A549 (cell line): ENCODE results near the gene MYPOP. TPM values are rescaled to one million over a fixed set of nuclear protein-coding genes. Genes with fewer than 3 reads are reported as not detected.

Experiments used
- ATAC-seq, 2 experiments: fragments of 200-7000 bp in 1 of 2; fragments of >200 bp in 1 of 2; cut with Nextera tagmentation in 1 of 2; cut with Tn5 transposase in 1 of 2; 3 replicates each; pipeline versions ENCODE4 v1.8.0 to v1.9.1; 2018 to 2020; ENCODE audit warnings: mild to moderate bottlenecking in 1 of 2, moderate library complexity in 1 of 2
- CTCF ChIA-PET: fragments of 300-600 bp; sonication (Branson Sonifier 250); formaldehyde crosslinking; extraction: SDS; loops from one replicate; lab custom pipeline; 2021; ENCODE audit warnings: antibody characterized with exemption, inconsistent platforms; lab: Yijun Ruan, JAX
- POLR2A ChIA-PET: fragments of 350-600 bp; formaldehyde crosslinking; extraction: SDS; loops from one replicate; lab custom pipeline; 2021; ENCODE audit warnings: antibody characterized with exemption, inconsistent platforms; lab: Yijun Ruan, JAX
- DNase-seq, 2 experiments: peaks; one replicate each; pipeline versions ENCODE4 v3.0.0 to v3.0.0-alpha.2; 2011 to 2016; ENCODE audit warnings: low read depth in 1 of 2, low spot score in 1 of 2
- FAIRE-seq: peaks from 2 replicates; lab custom pipeline; 2011; peaks lifted over from hg19 to GRCh38; lab: Jason Lieb, UNC
- H3K27ac ChIP-seq, 2 experiments: fragments of >200 bp; sonication (Bioruptor Twin); formaldehyde crosslinking; 3 replicates each; pipeline ENCODE4 v1.5.1; 2016 to 2017
- H3K4me1 ChIP-seq: fragments of >200 bp; sonication (Bioruptor Twin); formaldehyde crosslinking; 3 replicates; pipeline ENCODE4 v1.6.1; 2016
- H3K4me2 ChIP-seq: fragments of >200 bp; sonication (Bioruptor Twin); formaldehyde crosslinking; 3 replicates; pipeline ENCODE4 v1.6.1; 2016
- H3K4me3 ChIP-seq: fragments of >200 bp; sonication (Bioruptor Twin); formaldehyde crosslinking; 3 replicates; pipeline ENCODE4 v1.5.1; 2016
- H3K9me3 ChIP-seq: fragments of >200 bp; sonication (Bioruptor Twin); formaldehyde crosslinking; 3 replicates; pipeline ENCODE4 v1.6.1; 2016
- CHD4 ChIP-seq: fragments of 200-600 bp; sonication (generic); IDR thresholded peaks from 2 replicates; pipeline ENCODE4 v1.6.1; 2016; ENCODE audit warnings: antibody characterized with exemption, mild to moderate bottlenecking, borderline replicate concordance
- CTCF ChIP-seq: fragments of >200 bp; sonication (Bioruptor Twin); formaldehyde crosslinking; IDR thresholded peaks from 3 replicates; pipeline ENCODE4 v1.5.1; 2016
- ESRRA ChIP-seq: fragments of 150-350 bp; IDR thresholded peaks from 2 replicates; pipeline ENCODE4 v1.6.1; 2014; ENCODE audit warnings: mild to moderate bottlenecking, low read length, borderline replicate concordance
- FOSL2 ChIP-seq, 2 experiments: fragments of 450-650 bp in 1 of 2; fragments of >200 bp in 1 of 2; sonication (Bioruptor Twin) in 1 of 2; formaldehyde crosslinking; IDR thresholded peaks; 2 replicates each; pipeline versions ENCODE4 v1.5.0 to v1.6.1; 2016 to 2020; ENCODE audit warnings: mild to moderate bottlenecking in 1 of 2, moderate library complexity in 1 of 2
- HOXA7 ChIP-seq: fragments of 250-450 bp; sonication (Bioruptor Pico); IDR thresholded peaks from 2 replicates; pipeline ENCODE4 v1.5.0; 2020; ENCODE audit warnings: mild to moderate bottlenecking, moderate library complexity
- JUNB ChIP-seq: fragments of >200 bp; sonication (Bioruptor Twin); formaldehyde crosslinking; IDR thresholded peaks from 2 replicates; pipeline ENCODE4 v1.6.1; 2016
- MAX ChIP-seq: IDR thresholded peaks from 2 replicates; pipeline ENCODE4 v1.6.1; 2012
- NPAS2 ChIP-seq: fragments of 250-450 bp; sonication (Bioruptor Pico); IDR thresholded peaks from 2 replicates; pipeline ENCODE4 v1.8.0; 2022; ENCODE audit warnings: mild to moderate bottlenecking, moderate library complexity, borderline replicate concordance
- PHF8 ChIP-seq: fragments of 200-600 bp; sonication (generic); IDR thresholded peaks from 2 replicates; pipeline ENCODE4 v1.6.1; 2016; ENCODE audit warnings: low read depth, mild to moderate bottlenecking, antibody characterized with exemption, moderate library complexity, borderline replicate concordance
- RAD21 ChIP-seq, 2 experiments: fragments of >200 bp in 1 of 2; sonication (Bioruptor Twin) in 1 of 2; formaldehyde crosslinking in 1 of 2; IDR thresholded peaks in 1 of 2; conservative IDR thresholded peaks in 1 of 2; 2 replicates in 1 of 2; 3 replicates in 1 of 2; pipeline ENCODE4 v1.6.1; 2012 to 2018; ENCODE audit warnings: inconsistent platforms in 1 of 2
- RARB ChIP-seq: fragments of 250-450 bp; sonication (Bioruptor Pico); IDR thresholded peaks from 2 replicates; pipeline ENCODE4 v1.8.0; 2021; ENCODE audit warnings: mild to moderate bottlenecking, moderate library complexity
- RCOR1 ChIP-seq: fragments of 150-350 bp; IDR thresholded peaks from 2 replicates; pipeline ENCODE4 v1.6.1; 2014; ENCODE audit warnings: antibody characterized with exemption, low read length, low read depth
- RFX5 ChIP-seq: fragments of 450-650 bp; IDR thresholded peaks from 2 replicates; pipeline ENCODE4 v1.7.1; 2014; ENCODE audit warnings: antibody characterized with exemption, mild to moderate bottlenecking, moderate library complexity
- SMC3 ChIP-seq: fragments of >200 bp; sonication (Bioruptor Twin); formaldehyde crosslinking; IDR thresholded peaks from 3 replicates; pipeline ENCODE4 v1.6.1; 2018; ENCODE audit warnings: inconsistent platforms
- SREBF2 ChIP-seq: fragments of 450-650 bp; IDR thresholded peaks from 2 replicates; pipeline ENCODE4 v1.6.1; 2014; ENCODE audit warnings: mild to moderate bottlenecking, moderate library complexity
- TFCP2L1 ChIP-seq: fragments of 250-450 bp; sonication (Bioruptor Pico); IDR thresholded peaks from 2 replicates; pipeline ENCODE4 v1.5.0; 2021; ENCODE audit warnings: mild to moderate bottlenecking
- ZC3H11A ChIP-seq: fragments of 450-650 bp; IDR thresholded peaks from 2 replicates; pipeline ENCODE4 v1.6.1; 2014; ENCODE audit warnings: antibody characterized with exemption, mild to moderate bottlenecking
- WGBS: methylation state at CpG from one replicate; pipeline ENCODE4 v1.1.6; 2017; ENCODE audit errors: missing lambda C conversion rate; 5-methylcytosine and 5-hydroxymethylcytosine counted together
- polyA plus RNA-seq, 4 experiments: library from polyadenylated mRNA; depleted of rRNA in 3 of 4; stranded (reverse); fragments of >200 nt; fragmentation: RNase III in 1 of 4; extraction: RNeasy Plus Mini Kit Qiagen cat#74134 plus additional on column Dnase treatment in 1 of 4; gene quantifications; 2 replicates in 3 of 4; 3 replicates in 1 of 4; pipeline ENCODE4 v1.2.3, GENCODE V29; 2011 to 2017
- TF ChIP-seq, protein P1 (sequence below): fragments of 150-350 bp; IDR thresholded peaks from 2 replicates; pipeline ENCODE4 v1.6.1; 2014; ENCODE audit warnings: low read depth, mild to moderate bottlenecking, low read length
- TF ChIP-seq, protein P2 (sequence below): fragments of 250-450 bp; sonication (Bioruptor Pico); IDR thresholded peaks from 2 replicates; pipeline ENCODE4 v1.5.0; 2021; ENCODE audit warnings: mild to moderate bottlenecking, moderate library complexity, borderline replicate concordance
- TF ChIP-seq, protein P3 (sequence below): IDR thresholded peaks from 2 replicates; pipeline ENCODE4 v1.6.1; 2012
- TF ChIP-seq, protein P4 (sequence below): fragments of >200 bp; sonication (Bioruptor Twin); formaldehyde crosslinking; IDR thresholded peaks from 2 replicates; pipeline ENCODE4 v1.6.1; 2016
- TF ChIP-seq, protein P5 (sequence below): fragments of 450-650 bp; IDR thresholded peaks from 2 replicates; pipeline ENCODE4 v1.6.1; 2014; ENCODE audit warnings: antibody characterized with exemption

The MYPOP gene
- polyA plus RNA-seq, 2 of the 4 experiments (the other 2 are of a cell fraction), result 2.1 to 10.5 TPM

DNA sequence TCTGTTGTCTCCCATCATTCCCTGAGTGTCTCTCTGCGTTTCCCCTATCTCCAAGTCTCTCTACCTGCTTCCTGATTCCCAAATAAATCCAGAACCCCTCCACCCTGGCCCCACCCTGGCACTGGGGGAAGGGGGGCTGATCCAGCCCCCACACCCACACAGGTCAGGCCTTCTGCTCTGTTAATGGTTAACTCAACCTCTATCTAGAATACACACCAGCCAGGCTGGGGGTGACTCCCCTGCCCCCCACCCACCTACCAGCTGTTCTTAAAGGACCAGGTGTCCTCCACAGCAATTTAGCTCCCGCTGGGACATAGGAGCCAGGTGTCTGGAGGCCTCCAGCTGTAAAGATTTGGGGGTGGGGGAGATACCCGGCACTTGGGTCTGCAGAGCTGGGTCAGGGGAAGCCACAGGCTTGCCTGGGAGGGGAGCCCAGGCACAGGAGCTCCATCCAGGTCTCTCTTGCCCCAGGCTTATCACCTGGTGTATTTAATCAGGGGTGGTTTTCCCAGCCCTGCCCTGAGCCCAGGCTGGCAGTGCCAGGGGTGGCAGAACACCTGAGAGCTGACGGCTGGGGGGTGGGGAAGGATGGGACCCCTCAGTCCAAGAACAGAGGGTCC lies 20.4 kb downstream of the MYPOP start (continued):
- TF ChIP-seq, protein P1, sequence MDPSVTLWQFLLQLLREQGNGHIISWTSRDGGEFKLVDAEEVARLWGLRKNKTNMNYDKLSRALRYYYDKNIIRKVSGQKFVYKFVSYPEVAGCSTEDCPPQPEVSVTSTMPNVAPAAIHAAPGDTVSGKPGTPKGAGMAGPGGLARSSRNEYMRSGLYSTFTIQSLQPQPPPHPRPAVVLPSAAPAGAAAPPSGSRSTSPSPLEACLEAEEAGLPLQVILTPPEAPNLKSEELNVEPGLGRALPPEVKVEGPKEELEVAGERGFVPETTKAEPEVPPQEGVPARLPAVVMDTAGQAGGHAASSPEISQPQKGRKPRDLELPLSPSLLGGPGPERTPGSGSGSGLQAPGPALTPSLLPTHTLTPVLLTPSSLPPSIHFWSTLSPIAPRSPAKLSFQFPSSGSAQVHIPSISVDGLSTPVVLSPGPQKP, result no peak

- POLR2A ChIA-PET, result interaction anchor here (1.1 to 1.8 kb wide), 8 partner anchors 10 to 112 kb away, joined by 3 to 11 read pairs (median 4); partner anchors contain the start of genes FOXA3, SIX5 and SYMPK
- Histone ChIP-seq H3K4me2 (peak overlapping the region; percentile 100), H3K4me1 (peaks cover 39% of the 10 kb centered on the region)
- ATAC-seq, result no peak
- FAIRE-seq, result no peak
- 84% methylated on average over 10 of the region's 10 CpGs for WGBS
- no peak for DNase-seq
- no peak for TF ChIP-seq ZC3H11A
- TF ChIP-seq, protein P2, sequence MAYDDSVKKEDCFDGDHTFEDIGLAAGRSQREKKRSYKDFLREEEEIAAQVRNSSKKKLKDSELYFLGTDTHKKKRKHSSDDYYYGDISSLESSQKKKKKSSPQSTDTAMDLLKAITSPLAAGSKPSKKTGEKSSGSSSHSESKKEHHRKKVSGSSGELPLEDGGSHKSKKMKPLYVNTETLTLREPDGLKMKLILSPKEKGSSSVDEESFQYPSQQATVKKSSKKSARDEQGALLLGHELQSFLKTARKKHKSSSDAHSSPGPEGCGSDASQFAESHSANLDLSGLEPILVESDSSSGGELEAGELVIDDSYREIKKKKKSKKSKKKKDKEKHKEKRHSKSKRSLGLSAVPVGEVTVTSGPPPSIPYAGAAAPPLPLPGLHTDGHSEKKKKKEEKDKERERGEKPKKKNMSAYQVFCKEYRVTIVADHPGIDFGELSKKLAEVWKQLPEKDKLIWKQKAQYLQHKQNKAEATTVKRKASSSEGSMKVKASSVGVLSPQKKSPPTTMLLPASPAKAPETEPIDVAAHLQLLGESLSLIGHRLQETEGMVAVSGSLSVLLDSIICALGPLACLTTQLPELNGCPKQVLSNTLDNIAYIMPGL (CRISPR knock-in tag), result no peak
- TF ChIP-seq HOXA7 (CRISPR knock-in tag), result no peak
- no peak for TF ChIP-seq RARB
- no peak for TF ChIP-seq ESRRA
- TF ChIP-seq, protein P3, sequence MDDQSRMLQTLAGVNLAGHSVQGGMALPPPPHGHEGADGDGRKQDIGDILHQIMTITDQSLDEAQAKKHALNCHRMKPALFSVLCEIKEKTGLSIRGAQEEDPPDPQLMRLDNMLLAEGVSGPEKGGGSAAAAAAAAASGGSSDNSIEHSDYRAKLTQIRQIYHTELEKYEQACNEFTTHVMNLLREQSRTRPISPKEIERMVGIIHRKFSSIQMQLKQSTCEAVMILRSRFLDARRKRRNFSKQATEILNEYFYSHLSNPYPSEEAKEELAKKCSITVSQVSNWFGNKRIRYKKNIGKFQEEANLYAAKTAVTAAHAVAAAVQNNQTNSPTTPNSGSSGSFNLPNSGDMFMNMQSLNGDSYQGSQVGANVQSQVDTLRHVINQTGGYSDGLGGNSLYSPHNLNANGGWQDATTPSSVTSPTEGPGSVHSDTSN, result no peak
- TF ChIP-seq PHF8, result no peak
- TF ChIP-seq TFCP2L1 (CRISPR knock-in tag), result no peak
- TF ChIP-seq RAD21 (conservative IDR thresholded peaks at IDR 0.05 in 1 of 2, IDR thresholded peaks at IDR 0.05 in 1 of 2), result no peak
- TF ChIP-seq RCOR1, result no peak
- no peak for TF ChIP-seq CHD4
- no peak for TF ChIP-seq FOSL2 (IDR thresholded peaks at IDR 0.05)
- TF ChIP-seq FOSL2 (CRISPR knock-in tag; IDR thresholded peaks at IDR 0.05), result no peak
- no peak for TF ChIP-seq SMC3
- no peak for TF ChIP-seq SREBF2
- TF ChIP-seq, all 56 proteins: peak for 0
- CTCF ChIA-PET, result interaction anchor here (1.1 to 12.8 kb wide), 16 partner anchors 12 to 147 kb away, joined by 3 to 315 read pairs (median 15); partner anchors contain the start of genes CCDC61, FOXA3, MYPOP and RSPH6A
- Histone ChIP-seq H3K9me3 (no peaks in the 10 kb centered on the region), H3K27ac (peak overlapping the region; percentile 95), H3K4me3 (no peak overlapping the region)
These were observed 21.1 kb downstream of the MYPOP start for GRCh38 chr19:45881082-45881908.

DNA sequence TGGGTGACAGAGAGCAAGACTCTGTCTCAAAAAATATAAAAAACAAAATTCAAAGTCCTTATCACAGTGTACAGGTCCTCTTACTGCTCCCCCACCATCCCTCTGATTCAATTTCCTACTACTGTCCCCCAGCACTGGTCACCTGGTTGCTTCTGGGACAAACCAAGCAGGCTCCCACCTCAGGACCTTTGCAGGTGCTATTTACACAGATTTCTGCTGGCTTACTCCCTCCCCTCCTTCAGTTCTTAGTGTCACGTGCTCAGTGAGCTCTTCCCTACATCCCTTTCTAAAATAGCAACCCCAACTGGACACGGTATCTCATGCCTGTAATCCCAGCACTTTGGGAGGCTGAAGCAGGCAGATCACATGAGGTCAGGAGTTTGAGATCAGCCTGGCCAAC lies 22.4 kb downstream of the MYPOP start:
- ChIA-PET CTCF (interaction anchor here (1.1 to 12.8 kb wide), 5 partner anchors 12 to 155 kb away, joined by 3 to 315 read pairs (median 3); partner anchors contain the start of genes FOXA3, MYPOP, RSPH6A and SYMPK), POLR2A (interaction anchor here (0.6 kb wide), 1 partner anchor 16 kb away, joined by 3 read pairs; the partner anchor contains the start of gene FOXA3)
- FAIRE-seq (no peak), ATAC-seq (no peak), DNase-seq (no peak)
- Histone ChIP-seq H3K9me3 (no peaks in the 10 kb centered on the region), H3K4me1 (peaks cover 36% of the 10 kb centered on the region), H3K4me3 (no peak overlapping the region), H3K4me2 (no peak overlapping the region), H3K27ac (peak overlapping the region in 1 of 2 experiments; percentile 95; a peak in 2 of 6 replicates)
- WGBS, result 81% methylated on average over 2 of the region's 2 CpGs
- no peak for TF ChIP-seq CTCF
- TF ChIP-seq, protein P4, sequence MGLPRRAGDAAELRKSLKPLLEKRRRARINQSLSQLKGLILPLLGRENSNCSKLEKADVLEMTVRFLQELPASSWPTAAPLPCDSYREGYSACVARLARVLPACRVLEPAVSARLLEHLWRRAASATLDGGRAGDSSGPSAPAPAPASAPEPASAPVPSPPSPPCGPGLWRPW, result no peak
- no peak for TF ChIP-seq JUNB
- no peak for TF ChIP-seq RARB
- TF ChIP-seq, protein P5, sequence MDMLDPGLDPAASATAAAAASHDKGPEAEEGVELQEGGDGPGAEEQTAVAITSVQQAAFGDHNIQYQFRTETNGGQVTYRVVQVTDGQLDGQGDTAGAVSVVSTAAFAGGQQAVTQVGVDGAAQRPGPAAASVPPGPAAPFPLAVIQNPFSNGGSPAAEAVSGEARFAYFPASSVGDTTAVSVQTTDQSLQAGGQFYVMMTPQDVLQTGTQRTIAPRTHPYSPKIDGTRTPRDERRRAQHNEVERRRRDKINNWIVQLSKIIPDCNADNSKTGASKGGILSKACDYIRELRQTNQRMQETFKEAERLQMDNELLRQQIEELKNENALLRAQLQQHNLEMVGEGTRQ, result no peak
- no peak for TF ChIP-seq NPAS2 (CRISPR knock-in tag)
- no peak for TF ChIP-seq MAX
- TF ChIP-seq, protein P2 (CRISPR knock-in tag), result no peak
- no peak for TF ChIP-seq RFX5
